GM21737 (cell line): ENCODE data around the gene CLASRP.

ENCODE experiments used
- ATAC-seq: cut with Tn5 transposase; IDR thresholded peaks from one replicate; pipeline ENCODE4 v1.9.1; 2021; ENCODE audit warnings: mild to moderate bottlenecking, moderate library complexity; ENCODE audit not compliant: unreplicated experiment

The CLASRP gene

DNA sequence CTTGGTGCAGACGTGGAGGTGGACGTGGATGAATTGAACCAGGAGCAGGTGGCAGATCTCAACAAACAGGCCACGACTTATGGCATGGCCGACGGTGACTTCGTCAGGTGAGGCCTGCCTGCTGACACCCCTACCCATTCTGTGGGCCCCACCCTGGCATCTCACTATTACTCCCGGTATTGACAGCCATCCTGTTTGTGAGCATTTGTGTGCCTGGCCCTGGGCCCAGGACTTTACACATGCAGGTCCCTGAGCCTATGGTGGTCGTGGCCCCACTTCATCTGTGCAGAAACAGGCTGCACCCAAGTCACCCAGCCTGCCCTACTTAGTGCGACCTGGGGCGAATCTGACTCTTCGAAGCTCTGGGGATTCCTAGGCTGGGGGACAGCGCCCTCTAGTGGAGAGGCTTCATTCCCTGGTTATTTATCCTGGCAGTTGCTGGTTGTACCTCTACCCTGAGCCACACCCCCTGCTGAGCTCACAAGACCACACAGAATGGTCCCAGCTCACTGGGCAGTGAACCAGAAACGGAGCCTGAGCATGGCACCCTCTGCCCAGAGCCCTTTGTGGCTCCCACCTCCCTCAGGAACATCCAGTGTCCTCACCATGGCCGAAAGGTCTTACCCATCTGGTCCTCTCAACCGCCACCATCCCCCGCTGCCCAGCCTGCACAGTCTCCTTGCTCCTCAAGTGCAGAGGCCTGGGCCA, 20.6 kb downstream of the CLASRP start:
- ATAC-seq: no peak

DNA sequence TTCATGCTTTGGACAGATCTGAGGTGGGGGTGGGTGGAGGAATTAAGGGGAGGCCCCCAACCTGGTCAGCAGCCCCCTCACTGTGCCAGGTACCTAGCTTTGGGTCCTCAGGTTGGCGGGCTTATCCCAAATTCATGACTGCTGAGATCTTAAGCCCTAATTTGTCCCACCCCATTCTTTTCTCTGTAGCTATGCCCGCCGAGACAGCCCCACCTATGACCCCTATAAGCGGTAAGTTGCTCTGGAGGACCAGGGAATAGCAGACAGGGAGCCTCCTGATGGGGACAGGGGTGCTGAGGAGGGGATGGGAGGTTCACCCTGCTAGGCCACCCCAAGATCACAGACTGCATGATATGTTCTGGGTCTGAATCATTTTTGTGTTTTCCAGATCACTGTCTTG, 23.1 kb downstream of the CLASRP start:
- no peak for ATAC-seq

DNA sequence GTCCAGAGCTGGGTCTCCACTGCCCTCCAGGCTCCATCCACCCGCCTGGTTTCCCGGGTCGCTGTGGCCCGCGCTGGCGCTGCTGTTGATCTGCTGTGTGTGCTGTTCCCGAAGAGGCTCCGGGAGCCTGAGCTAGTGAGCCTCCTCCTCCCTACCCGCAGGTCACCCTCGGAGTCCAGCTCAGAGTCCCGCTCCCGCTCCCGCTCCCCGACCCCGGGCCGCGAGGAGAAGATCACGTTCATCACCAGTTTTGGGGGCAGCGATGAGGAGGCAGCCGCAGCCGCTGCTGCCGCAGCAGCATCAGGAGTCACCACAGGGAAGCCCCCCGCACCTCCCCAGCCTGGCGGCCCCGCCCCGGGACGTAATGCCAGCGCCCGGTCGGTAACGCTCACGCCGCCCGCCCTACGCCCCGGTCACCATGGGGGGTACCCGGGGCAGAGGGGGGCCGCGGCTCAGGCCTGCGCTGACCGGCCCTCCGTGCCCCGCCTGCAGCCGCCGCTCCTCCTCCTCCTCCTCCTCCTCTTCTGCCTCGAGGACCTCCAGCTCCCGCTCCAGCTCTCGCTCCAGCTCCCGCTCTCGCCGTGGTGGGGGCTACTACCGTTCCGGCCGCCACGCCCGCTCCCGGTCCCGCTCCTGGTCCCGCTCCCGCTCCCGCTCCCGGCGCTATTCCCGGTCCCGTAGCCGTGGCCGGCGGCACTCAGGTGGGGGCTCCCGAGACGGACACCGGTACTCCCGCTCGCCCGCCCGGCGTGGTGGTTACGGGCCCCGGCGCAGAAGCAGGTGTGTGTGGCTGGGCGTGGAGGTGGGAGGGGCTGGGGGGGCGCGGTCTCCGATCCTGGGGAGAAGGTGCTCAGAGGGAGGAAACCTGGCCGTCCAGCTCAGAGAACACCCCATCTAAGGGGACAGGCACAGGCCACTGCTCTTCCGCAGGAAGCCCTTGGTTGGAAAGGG, 25.3 kb downstream of the CLASRP start:
- no peak for ATAC-seq

DNA sequence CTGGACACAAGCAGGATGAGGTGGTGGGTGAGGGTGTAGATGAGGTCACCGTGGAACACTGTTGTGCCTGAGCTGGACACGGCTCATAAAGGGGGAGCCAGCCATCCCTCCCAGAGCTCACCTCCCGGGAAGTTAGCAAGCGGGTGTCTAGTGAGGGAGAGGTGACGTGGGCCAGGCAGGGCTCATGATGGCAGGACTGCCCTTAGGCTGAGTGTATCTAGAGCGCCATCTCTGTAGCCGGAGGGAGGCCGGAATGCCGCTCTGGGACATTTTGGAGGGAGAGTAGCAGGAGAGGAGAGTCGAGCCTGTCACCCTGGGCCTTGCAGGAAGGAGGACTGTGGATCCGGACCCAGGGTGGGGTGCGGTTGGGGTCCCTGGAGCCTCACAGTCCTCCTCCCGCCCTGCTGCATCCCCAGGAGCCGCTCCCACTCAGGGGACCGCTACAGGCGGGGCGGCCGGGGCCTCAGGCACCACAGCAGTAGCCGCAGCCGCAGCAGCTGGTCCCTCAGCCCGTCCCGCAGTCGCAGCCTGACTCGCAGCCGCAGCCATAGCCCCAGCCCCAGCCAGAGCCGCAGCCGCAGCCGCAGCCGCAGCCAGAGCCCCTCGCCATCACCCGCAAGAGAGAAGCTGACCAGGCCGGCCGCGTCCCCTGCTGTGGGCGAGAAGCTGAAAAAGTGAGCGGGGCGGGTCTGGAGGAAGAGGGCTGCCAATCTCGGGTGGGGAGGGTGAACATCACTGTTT, 28.2 kb downstream of the CLASRP start:
- ATAC-seq: no peak

DNA sequence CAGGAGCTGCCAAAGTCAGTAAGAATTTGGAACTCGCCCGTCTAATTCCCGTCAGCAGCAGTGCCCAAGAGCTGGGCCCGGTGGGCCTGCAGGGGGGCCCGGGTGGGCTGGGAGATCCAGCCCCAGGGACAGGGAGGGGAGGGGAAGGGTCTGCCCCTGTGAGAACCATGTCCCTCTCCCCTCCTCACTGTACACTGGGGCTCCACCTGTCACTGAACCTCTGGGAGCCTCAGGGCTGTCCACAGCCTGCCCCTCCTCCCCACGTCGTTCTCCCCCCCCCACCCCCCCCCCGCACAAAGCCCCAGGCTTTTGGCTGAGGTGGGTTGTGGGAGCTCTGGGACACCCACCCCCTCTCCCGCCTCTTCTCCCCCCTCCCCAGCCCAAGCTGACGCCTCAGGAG, 29.2 kb downstream of the CLASRP start:
- ATAC-seq: no peak

DNA sequence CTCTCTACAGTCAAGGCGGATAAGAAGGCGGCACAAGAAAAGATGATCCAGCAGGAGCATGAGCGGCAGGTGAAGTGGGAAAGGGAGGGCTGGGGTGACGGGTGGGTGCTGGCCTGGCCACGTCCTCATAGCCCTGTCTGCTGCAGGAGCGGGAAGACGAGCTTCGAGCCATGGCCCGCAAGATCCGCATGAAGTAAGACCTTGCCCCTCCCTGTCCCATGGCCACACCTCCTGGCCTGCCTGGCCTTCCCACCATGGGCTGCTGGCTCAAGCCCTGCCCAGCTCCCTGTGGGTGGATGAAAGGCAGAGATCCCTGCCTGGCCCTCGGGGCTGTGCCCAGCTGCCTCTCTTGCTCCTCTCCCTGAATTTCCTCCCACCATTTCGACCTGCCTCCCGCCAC, 30.2 kb downstream of the CLASRP start:
- ATAC-seq: no peak

DNA sequence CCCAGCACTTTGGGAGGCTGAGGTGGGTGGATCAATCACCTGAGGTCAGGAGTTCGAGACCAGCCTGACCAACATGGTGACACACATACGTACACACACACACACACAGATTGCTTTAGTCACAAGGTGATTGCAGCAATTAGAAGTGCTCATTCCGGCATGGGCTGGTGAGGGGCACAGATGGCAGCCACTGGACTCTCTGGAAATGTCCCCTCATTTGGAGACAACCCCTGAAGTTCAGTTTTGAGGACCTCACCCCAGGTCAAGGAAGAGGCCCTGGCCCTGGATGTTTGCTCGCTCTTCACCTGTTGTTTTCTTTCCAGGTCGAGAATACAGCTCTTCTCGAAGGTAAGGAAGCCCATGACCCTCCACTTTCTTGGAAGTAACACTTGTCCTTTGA, 31.4 kb downstream of the CLASRP start:
- ATAC-seq: no peak

DNA sequence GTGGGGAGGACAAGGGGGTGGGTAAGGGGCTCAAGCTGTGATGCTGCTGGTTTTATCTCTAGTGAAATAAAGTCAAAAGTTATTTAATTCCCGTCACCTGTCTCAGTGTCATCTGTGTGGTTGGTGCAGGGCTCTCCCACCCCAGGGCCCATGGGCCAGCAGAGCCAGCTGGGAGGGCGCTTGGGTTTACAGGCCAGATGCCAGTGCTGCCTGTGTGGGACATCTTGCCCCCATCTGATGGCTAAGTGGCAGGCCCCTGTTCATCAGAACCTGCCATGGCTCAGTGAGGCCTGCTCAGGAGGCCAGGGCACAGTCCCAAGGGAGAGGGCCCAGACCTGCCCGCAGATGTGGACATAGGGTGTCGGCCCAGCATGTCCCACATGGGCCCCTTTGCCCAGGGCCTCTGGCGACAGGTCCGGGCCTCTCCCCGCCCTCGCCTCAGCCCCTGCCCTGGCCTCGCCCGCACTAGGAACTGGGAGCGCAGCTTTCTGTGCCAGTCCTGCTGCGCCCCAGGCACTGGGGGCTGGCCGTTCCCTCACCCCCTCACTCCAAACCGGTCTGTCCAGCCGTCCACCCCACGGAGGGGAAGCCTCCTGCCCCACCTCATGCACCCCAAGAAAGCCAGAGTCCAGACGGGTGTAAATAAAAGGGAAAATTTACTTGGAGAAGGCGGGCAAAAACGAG, 32.2 kb downstream of the CLASRP start:
- ATAC-seq: no peak

DNA sequence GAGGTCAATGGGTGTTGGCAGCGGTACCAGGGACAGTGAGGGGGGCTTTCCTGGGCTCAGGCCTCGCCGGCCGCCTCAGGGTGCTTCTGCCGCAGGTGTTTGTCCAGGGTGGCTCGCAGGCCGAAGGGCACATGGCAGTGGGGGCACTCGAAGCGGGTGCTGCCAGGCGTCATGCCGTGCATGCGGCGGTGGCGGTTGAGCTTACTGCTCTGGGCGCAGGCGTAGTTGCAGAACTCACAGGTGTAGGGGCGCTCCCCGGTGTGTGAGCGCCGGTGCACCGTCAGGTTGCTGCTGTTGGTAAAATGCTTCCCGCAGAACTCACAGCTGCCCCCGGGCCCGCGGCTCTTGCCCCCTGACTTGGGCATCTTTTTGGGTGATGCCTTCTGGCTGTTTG, 32.7 kb downstream of the CLASRP start:
- no peak for ATAC-seq

DNA sequence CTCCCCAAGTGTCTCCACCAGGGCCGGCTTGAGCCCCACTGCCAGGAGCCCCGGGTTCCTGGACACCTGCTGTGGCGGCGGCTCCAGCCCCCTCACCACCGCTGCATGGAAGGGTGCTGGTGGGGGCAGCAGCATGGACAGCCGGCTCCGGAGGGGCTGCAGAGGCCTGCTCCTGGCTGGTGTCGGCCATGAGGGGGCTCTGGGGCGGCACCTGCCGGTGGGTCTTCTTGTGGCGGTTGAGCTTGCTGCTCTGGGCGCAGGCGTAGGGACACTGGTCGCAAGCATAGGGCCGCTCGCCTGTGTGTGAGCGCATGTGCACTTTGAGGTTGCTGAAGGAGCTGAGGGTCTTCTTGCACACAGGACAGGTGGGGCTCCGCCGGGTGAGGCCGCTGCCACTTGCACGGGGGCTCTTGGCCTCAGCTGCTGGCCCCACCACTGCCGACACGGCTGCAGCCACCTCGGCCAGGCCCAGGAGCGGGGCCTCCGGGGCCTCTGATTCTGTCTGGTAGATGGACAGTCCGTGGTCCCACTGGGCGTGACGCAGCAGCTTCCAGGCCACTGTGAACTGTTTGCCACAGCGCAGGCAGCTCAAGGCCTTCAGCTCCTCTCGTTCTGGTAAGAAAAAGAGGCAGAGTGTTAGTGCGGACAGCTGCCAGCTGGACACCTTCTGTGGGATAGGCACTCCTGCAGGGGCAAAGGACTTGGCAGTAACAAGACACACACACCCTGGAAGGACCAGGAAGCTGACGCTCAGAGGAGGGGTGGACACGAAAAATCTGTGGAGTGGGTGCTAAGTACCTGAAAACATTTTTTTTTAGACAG, 33.3 kb downstream of the CLASRP start:
- no peak for ATAC-seq

DNA sequence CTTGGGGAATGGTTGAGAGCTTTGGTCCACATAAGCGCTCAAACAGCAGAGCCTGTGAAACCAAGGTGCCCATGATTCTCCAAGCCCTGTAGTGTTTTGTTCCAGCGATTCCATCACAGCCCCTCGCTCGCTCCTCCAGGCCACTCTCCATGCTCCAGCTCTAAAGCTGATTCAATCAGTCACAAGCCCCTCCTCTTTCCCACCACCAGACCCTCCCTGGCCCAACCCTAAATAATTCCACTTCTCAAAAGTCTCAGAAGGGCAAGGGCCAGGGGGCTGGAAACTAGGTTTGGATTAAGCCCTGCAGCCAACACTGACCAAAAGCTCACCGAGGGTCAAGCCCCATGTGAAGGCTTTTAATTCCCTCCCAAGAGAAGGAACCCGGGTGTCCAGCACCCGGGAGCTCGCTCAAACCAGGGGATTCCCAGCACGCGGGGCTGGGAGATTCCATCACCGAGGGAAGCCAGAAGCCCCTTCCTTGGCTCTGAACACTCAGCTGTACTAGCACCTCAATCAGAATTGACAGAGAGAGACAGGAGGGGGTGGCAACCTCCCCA, 36.0 kb downstream of the CLASRP start:
- ATAC-seq: no peak

DNA sequence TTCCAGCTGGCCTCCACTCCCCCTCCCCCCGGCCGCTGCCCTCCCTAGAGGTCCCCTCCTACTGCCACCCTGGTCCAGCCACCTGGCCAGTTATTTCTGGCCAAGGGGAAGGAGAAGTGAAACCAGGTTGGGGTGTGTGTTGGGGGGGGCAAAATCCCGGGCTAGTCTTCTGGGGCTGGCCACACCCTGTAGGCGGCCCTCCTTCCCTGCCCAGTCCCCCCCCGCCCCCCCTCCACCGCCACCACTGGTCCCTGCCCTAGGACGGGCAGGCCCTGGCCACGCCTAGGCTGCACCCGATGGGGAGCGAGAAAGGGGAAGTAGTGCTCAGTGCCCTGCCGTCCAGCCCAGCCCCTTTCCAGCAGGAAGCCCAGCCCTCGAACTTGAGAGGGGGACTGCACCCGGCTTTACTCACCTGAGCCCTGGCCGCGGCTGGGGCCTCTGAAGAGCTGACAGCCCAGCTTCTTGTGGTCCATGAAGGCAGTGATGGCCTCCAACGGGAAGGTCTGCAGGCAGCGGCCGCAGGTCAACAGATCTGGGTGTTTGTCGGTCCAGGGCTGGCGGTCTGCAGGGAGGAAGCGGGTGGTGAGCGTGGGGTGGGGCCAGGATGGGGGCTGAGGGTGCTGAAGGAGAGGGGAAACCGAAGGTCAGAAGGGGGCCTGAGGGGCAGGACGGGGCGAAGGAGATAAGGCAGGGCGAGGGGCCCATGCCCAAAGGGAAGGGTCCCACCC, 36.6 kb downstream of the CLASRP start:
- peak; percentile 47 for ATAC-seq

DNA sequence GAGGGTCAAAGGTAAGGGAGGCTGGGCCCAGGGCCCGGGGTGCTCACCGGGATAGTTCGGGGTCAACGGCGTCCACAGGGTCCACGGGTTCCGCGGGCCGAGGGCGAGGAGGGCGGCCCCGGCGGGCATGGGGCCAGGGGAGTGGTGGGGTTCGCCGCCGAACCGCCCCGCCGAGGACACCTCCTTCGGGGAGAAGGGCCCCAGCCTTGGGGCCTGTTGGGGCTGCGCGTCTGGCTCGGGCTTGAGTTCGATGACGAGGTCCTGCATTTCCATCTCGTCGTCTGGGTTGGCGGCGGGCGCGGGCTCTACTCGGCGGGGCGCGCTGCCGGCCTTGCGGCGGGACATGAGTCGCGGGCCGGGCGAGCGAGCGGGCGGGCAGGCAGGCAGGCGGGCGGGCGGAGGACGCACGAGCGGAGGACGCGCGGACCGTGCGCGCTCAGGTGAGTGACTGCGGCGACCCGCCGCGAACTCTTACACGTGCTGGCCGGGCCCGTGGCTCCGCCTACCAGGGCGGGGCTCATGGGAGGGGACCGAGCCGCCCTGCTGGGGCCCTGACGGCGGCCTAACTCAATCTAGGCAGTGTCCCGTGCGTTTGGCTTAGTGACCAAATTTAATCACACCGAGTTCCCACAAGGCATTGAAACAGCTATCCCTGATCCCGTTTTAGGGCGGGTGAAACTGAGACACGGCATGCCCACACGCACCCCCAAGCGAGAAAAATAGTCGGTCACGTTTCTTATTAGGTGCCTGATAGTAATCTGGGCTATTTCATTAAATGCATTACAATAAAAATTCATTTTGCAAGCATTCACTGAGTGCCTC, 37.4 kb downstream of the CLASRP start, which contains the start of gene ZNF296:
Gene ZNF296 (minus strand): TSS at position 450 of the 822 bp plus-strand sequence. CDS start 105 bp downstream, at position 345.
- peak; percentile 34 for ATAC-seq

DNA sequence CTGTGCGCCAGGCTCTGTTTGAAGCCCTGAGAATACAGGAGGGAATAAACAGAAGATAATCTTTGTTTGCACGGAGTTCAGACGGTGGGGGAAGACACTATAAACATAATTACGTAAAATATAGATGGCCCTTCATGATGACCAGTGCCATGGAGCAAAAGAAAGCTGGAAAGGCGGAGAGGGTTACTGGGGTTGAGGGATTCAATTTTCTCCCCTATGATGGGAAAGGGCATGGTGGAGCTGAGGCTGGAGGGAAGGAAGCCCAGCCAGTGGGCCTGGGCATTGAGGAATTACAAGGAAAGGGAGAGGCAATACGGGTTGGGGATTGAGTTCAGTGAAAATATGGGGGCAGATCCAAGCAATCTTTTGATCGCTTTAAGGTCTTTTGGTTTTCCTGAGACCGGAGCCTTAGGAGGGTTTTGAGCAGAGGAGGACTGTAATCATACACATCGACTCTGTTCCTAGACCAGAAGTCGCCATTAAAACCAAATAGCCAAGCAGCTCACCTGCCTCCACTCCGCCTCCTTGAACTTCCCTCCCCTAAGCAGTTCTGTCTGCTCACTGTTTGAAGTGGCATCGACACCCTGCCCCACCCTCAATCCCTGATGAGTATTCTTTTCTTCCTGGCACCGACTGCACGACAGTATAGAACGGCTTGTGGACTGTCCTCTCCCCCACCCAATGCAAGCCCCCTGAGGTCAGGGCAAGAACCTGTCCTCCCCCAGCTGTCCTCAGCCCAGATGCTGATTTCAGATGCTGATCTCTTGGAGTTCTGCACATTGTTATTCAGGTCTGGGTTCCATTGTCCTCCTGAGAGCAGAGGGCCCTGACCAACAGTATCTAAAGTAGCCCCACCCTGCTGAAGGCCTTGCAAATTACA, 38.2 kb downstream of the CLASRP start:
- no peak for ATAC-seq

DNA sequence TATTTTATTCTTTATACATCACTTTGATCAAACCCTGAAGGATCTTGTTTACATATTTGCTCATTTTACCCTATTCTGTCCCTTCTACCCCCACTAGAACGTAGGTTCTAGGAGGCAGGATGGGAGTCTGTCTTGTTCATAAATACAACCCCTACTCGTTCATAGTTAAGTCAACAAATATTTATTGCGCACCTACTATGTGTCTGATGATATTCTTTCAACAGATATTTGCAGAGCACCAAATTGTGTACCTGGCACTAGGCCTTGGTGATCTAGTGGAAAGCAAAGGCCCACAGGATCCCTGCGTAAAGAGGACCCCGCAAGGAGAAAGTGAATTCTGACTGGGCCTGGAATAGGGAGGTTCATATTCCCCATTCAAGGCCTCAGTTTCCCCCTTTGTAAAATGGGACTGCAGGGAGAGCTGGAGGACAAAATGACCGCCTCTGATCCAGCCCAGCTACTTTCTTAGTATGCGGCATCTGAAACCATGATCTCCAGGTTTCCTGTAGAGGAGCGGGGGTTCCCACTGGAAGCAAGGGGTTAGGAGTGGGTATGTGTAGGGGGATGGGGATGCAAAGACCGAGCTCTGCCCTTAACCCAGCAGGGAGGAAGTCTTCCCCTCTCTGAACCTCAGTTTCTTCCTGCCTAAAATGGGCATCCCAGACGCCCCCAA, 39.7 kb downstream of the CLASRP start:
- no peak for ATAC-seq

DNA sequence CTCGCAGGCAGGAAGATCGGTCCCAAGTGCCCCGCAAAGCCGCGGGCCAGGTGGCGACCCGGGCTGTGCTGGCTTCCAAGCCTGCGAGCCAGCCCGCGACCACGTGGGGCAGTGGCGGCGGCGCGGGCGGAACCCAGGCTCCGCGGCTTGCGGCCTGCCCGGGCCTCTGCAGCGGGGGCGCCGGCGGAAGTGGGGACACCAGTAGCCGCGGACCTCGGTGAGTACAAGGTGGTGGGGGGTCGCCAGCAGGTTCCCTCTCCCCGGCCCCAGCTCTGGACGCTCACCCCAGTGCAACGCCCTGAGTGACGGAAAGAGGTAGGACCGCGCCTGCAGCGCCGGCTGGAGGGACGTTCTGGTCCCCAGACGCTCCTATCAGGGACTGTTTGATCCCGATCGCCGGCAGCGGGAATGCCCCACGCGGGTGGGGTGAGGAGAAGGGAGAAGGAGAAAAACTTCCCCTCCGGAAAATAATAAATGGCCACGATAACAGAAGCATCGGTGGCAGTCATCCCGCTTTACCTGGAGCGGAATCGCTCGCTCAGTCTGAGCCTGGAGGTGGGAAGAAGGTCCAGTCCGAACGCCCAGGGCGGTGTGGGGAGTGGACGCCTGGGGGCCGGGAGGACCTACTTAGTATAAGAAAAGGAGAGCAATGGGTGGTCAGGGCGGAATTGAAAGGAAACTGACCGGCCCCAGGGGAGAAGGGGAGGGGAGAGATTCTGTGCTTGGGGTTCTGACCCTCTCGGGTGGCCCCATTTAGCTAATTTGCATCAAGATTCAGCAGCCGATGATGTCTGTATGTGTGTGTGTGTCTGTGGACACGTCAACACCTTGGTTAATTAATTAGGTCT, 40.4 kb downstream of the CLASRP start, which contains the start of gene GEMIN7:
Gene GEMIN7 (plus strand): TSS at position 198 of the 848 bp plus-strand sequence. CDS start 10,855 bp downstream, outside the sequence.
- ATAC-seq: no peak
